CD4-positive, alpha-beta T cell treated with Interleukin-17A for 1 hour (primary cell): ENCODE measurements around the gene MICOS13.
"Not testable (repeated sequence)": the region's sequence is repeated elsewhere in the genome, so short reads cannot be mapped to it uniquely, and the experiment has no call there.

Source experiments
- DNase-seq: peaks from one replicate; pipeline ENCODE4 v3.0.0-alpha.2; 2020

The MICOS13 gene

DNA sequence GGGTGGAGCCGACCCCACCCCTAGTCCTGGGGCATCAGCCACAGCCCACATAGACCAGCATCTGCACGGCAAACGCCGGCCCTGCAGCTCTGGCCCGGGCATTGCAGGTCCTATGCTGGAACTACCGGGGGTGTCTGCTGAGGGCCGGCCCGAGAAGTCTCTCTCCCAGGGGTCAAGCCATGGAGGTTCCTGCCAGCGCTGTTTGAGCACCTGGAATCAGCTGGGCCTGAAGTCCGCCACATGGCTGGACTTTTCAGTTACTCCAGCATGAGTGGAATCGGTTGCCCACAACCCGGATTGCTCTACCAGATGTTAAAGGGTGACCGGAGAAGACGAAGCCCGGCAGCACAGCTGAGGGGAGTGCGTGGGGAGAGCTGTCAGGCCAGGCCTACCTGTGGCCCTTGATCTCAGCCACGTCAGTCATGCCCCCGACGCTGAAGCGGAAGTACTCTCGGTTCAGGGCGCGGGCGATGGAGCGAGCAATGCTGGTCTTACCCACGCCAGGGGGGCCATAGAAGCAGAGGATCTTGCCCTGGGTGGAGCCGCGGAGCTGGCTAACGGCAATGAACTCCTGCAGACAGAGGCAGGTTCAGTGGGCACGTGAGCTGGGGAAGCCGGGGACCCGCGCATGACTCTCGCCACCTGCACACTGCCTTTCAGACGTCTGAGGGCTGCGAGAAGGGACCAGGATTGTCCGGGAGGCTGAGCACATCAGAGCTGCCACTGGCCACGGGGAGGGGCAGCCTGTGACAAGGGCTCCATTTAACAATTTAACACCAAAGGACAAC lies 18.5 kb upstream of the MICOS13 start:
- no peak for DNase-seq

DNA sequence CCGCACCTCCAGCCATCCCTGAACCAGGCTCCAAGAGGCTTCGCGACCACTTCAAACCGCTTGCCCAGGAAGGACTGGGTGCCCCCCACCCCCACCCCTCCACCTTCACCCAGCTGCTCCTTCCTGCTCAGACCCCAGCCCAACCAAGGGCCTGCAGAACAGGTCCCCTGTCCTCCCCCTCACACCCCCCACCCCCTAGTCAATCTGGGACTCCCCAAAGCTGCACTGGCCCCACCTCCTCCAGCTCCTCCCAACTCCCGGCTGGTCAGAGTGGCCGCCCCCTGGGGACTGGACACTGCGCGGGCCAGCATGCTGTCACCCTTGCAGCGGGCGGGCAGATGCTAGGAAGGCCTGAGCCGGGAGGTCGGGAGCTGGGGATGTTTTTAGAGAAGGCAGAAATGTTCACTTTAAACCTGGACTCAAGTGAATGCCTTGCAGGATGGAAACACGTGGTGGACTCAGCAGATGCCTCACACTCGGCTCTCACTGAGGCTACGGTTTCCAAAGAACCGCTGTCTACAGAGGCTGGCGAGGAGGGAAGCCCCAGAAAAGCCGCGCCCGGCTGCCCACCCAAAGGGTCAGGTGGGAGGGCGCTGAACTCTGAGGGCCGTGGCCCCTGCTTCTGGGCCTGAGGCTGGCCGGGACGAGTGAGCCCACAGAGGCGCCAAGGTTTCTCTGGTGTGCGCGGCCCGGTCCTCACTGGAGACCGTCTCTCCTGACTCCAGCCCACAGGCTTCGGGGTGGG lies 17.7 kb upstream of the MICOS13 start:
- no peak for DNase-seq

DNA sequence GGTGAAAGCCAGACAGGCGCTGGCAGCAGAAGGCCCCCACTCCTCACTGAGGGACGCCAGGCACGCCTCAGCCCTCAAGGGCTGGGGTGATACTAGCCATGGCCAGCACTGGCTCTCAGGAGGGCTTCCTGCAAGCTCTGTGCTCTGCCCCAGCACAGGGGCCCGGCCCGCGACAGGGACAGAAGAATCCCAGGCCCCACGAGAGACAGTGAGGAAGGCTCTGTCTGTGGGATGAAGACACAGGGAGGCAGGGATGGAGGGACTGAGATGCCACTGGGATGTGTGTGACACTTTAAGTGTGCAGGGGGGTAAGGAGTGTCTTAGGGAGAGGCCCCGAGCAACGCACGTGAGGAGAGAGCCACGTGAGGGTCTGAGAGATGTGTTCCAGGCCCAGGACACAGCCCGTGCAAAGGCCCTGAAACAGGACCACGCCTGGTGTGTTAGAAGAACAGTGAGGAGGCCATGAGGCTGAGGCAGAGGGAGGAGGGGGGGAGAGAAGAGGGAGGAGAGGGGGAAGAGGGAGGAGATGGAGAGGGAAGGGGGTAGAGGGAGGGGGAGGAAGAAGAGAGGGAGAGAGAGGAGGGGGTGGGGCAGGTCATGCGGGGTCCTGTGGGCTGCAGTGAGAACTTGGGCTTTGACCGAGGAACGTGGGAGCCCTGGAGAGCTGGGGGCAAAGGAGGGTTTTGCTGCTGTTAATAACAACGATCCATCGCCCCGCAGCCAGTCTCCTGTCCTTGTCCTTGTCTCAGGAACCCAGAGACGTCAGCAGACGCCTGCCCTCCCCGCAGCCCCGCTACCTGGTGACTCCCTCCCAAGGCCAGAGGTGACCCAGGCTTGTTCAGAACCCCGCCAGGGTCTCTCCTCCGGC lies 16.9 kb upstream of the MICOS13 start:
- DNase-seq: no peak

DNA sequence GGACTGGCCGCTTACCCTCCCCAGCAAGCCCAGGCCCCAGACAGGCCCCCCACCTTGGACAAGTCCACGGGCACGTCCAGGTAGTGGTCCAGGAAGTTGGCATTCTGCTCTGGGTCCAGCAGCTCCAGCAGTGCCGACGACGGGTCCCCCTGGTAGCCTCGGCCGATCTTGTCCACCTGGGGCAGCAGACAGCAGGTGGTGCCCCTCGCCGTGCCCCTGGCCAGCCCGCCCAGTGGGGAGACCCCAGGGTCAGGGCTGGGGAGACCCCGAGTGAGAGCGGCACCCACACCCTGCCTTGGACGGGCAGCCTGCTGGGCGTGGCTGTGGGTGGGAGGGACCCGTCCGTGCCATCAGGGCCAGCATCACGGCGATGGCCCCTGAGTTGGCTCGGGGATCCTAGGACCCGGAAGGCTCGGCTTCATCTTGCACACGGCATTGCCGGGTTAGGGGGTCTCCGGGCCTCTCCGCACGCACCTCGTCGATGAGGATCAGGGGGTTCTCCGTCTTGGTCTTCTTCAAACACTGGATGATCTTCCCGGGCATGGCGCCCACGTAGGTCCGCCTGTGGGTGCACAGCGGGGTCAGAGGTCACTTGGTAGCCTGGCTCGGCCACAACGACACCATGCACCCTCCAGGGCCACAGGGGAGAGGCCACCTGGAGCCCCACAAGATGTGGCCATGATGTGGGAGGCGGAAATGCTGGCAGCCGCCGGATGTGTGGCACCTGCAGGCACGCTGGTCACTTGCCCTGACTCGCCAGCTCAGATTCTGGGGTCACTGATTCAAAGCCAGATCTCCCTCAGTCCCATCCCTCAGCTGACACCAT lies 16.1 kb upstream of the MICOS13 start:
- no peak for DNase-seq

DNA sequence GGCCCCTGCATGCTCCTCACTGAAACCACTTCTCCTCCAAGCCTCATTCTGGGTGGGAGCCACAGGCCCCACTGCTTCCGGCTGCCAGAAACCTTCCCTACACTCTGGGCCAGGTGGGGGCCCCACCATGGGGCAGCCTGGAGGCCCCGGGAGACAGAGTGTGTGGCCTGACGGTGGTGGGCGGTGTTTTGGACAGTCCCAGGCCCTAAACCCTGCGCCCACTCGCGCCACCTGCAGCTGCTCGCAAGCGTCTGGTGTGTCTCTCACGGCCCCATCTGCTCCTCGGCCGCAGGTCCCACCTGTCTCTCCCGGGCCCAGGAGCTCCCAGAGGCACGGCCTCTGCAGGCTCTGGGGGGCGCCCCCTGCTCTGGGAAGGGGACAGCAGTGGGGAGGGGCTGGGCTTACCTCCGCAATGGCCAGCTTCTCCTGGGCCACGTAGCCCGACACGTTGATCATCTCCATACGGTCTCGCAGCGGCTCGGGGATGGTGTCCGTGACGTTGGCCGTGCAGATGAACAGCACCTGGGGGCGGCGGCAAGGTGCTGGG lies 15.4 kb upstream of the MICOS13 start:
- DNase-seq: no peak

DNA sequence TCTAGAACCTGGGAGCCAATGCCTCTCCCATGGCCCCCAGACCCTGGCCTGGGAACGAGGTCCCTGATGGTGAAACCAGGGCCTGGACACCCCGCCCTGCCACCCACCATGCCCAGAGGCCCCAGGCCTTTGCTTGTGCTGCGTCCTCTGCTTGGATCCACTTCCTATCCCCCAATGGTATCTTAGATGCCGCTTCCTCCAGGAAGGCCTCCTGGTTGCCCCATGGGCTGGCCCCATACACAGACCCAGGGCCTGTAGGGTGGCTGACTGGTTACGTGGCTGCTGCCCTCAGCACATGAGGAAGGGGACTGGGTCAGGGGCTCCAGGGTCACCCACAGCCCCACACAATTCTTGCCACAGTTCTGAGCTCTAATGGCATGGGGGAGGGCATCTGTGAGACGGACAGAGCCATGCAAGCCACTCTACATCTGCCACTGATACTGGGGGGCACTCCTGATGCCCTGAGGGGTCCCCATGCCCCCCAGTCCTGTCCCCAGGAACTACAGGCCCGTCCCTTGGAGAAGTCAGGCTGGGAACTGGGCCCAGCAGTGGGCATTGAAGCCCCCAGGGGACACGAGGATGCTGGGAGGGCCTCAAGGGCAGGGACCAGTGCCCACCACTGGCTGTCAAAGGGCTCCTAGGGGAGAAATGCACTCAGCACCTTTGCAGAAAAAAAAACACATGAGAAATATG lies 14.8 kb upstream of the MICOS13 start:
- DNase-seq: no peak

DNA sequence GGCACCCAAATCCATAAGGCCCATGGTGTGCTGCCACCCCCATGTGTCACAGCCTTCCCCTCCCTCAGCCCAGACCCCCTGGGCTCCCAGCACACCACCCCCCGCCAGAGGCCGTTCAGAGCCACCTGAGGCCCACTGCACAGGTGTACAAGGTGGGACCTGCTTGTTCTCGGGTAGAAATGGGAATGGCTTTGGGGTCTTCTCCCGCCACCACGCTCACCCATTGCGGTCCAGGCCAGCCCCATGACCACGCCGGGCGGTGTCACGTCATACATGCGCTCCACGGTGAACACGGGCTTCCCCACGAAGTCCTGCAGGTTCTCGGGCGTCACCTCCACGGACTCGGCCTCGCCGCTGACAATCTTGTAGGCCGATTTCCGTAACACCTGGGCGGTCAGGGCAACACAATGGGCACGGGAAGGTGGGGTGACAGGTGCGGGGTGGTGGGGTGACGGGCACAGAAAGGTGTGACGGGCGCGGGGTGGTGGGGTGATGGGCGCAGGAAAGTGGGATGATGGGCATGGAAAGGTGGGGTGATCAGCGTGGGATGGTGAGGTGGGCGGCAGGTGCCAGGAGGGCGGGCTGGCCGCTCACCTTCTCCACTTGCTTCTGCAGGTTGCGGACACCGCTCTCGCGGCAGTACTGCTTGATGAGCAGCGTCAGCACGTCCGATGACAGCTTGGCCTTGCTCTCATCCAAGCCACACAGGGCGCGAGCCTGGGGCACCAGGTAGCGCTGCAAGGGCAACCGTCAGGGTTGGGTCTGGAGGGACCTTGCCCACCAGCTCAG lies 14.0 kb upstream of the MICOS13 start:
- no peak for DNase-seq

DNA sequence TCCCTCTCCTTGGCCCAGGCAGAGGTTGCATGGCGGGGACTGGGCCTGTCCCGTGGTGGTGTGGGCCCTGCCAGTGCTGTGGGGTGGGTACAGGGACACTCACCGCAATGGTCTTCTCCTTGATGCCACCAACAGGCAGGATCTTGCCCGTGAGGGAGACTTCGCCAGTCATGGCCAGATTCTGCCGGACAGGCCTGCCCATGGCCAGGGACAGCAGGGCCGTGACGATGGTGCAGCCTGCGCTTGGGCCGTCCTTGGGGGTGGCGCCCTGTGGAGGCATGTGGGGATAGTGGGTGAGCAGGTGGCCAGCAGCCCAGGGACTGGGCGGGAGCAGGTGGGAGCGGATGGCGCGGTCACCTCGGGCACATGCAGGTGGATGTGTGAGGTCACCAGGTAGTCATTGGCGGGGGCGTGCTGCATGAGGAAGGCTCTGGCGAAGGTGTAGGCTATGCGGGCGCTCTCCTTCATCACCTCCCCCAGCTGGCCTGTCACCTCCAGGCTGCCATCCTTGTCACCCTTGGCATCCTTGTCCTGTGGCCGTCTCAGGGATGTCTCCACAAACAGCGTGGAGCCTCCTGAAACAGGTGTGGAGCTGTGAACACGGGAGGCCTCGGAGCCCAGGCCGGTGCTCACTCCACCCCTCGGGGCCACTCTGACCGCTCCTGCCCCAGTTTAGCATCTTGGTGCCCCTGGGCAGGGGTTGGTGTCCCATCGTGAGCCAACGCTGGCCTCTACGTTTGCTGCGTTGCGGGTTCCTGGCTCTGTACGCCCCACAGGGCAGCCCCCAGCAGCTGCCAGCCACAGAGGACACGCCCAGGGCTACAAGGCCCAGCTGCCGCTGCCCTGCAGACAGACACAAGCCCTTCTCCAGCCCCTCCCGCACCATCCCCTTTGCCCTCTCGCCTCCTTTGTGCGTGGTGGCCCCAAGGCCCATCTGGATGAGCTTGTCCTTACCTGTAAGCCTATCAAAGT lies 13.2 kb upstream of the MICOS13 start:
- no peak for DNase-seq

DNA sequence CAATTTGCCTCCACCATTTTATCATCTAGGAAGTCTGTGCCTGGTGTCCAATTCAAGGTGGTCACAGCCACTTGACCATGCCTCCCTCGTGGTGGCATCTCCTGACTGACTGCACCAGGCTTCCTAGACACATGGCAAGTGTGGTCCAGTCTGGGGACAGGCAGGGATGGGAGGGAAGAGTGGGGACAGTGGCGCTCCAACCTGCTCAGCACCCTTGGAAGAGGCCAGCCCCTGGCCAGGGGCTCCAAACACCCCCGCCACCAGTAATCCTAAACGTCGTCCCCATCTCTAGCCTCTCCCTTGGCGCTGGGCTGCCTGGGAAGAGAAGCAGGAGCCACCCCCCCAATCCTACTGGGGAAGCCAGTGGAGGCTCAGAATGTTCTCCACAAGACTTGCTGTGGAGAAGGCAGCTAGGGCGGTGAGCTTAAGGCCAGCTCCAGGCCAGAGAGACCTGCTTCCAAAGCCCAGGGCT lies 12.4 kb upstream of the MICOS13 start:
- DNase-seq: no peak

DNA sequence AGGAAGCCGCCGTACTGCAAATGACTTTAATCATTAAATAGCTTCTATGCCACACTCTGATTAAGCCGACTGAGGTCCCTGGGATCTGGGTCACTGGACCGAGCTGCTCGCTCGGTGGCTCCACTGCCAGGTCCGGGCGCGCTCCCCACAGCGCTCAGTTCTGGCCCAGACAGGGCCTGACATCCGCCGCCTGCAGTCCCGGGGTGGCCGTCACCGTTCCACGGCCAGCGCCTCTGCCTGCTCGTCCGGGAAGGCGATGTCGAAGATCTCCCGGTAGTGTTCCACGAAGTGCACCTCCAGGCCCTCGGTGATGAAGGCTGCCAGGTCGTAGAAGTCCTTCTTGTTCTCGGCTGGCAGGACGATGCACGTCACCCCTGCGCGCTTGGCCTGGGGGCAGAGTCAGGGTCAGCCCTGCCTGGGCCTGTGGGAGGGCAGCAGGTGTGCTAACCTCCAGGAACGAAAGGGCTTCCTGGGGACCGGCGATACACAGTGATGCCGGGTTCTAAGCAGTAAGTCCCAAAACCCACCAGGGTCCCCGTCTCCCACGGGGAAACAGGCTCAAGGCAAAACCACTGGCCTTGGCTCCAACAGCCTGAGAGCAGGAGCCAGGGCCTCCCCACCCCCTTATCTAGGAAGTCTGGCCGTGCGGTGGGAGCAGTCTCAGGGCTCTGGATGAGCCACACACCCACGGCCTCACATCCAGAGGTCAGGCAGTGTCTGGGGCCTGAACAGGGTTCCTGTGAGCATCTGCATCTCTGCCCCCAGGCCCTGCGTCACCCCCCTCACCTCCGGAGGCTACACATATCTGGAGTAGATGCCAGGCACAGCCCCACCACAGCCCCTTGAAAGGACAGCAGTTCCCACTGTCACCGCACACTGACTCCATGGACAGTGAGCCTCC lies 11.8 kb upstream of the MICOS13 start:
- no peak for DNase-seq

DNA sequence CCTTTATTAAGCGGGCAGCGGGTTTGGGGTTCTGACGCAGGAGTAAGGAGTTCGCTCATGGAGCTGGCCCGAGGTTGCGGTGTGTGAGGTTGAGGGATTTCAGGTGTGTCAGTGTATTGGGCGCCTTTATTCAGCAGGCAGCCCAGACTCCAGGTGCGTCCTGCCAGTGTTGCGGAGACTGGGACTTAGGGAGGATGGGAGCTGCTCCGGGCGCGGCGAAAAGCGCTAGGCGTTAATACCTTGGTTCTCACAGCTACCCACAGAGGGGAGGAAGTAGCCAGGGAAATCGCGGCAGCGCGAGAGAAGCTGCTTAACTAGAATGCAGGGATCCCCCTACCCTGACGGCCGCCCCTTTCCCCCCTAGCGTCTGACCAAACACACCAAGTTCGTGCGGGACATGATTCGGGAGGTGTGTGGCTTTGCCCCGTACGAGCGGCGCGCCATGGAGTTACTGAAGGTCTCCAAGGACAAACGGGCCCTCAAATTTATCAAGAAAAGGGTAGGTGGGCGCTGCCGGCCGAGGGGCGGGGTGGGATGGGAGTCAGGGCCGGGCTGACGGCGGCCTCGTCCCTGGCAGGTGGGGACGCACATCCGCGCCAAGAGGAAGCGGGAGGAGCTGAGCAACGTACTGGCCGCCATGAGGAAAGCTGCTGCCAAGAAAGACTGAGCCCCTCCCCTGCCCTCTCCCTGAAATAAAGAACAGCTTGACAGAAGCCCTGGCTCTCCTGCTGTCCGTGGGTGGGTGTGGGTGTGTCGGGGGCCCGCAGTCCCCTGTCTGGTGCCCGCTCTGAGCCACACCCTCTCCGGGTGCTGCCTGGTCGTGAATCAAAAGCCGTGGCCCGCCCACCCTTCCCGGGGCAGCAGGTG lies 10.9 kb upstream of the MICOS13 start:
- peak; percentile 52 for DNase-seq

DNA sequence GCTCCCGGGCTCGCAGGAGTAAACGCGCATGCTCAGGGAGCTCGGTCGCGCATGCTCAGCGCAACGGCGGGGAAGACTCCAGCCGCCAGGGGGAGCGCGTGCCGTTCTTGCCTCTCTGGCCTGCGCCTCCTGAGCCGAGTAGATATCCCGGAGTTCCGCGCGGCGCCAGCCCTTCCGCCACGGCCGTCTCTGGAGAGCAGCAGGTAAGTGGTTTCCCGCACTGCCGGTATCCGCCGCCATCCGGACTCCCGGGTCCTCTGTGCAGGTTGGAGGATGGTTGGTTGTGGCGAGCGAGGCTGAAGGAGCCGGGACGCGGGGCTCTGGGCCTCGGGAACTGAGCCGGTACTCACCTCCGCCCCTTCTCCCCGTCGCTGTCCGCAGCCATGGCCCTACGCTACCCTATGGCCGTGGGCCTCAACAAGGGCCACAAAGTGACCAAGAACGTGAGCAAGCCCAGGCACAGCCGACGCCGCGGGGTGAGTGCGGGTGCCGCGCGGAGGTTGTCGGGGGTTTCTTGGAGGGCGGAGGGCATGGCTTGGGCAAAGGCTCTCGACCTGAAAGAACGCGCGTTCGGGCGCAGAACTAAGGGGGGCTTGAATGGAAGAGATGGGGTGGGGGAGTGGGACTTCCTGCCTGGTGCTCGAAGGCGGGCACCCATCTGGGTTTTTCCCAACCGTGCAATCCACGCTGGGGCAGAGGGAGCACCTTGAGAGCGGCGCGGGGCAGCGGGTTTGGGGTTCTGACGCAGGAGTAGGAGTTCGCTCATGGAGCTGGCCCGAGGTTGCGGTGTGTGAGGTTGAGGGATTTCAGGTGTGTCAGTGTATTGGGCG lies 10.0 kb upstream of the MICOS13 start, which contains the start of gene RPL36:
Gene RPL36, plus strand, starts transcription at position 171 of the 830 bp plus-strand sequence. Its CDS starts 213 bp downstream, at position 384.
- peak; percentile 99 for DNase-seq

DNA sequence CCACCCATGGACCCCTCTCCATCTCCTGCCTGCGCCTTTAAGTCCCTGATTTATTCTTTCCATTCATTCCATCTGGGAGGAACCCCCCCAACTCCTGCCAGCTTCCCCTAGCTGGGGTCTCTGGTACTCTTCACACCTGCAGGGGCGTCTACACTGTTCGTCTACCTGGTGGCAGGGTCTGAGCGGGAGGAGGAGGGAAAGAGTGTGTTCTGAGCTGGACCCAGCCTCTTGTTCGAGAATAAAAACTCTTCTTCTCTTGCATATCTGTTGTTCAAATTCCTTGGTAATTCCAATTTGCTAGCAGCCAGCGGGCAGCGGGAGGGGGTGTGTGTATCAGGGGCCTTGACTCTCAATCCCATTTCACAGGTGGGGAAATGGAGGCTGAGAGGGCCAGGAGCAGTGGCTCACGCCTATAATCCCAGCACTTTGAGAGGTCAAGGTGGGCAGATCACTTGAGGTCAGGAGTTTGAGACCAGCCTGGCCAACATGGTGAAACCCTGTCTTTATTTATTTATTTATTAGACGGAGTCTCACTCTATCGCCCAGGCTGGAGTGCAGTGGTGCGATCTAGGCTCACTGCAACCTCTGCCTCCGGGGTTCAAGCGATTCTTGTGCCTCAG lies 8.1 kb upstream of the MICOS13 start:
- DNase-seq: not testable (repeated sequence)

DNA sequence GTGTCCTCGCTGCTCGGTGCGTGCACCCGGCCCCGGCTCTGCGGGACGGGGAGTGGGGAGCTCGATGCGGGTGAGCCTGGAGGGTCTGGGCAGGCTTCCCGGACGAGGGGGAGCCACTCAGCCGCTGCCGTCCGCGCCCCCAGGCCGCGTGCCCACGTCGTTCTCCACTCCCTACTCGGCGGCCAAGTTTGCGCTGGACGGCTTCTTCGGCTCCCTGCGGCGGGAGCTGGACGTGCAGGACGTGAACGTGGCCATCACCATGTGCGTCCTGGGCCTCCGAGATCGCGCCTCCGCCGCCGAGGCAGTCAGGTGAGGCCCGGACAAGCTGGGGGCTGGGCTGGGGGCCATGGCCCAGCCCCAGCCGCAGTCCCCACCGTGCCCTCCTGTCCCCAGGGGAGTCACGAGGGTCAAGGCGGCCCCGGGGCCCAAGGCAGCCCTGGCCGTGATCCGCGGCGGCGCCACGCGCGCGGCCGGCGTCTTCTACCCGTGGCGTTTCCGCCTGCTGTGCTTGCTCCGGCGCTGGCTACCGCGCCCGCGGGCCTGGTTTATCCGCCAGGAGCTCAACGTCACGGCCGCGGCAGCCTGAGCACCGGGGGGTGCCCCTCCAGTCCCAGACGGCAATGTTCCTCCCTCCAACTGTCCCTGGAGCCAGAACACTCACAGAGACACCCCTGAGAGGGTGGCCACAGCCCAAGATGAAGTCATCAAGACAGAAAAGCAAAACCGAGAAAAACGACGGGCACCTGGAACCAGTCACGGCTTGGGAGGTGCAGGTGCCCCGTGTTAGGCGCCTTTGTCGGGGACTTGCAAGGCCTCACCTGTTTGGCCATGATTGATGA lies 7.3 kb upstream of the MICOS13 start:
- DNase-seq: no peak
